Vagina (tissue), 2 donors: ENCODE results near the gene VDAC1. TPM values are rescaled to one million over a fixed set of nuclear protein-coding genes. Genes with fewer than 3 reads are reported as not detected.

Source experiments
- DNase-seq, 2 donors: peaks; one replicate each; pipeline ENCODE4 v3.0.0-alpha.2; 2017; ENCODE audit errors: extremely low spot score in 2 of 2
- H3K27ac ChIP-seq: fragments of 200-600 bp; sonication (generic); one replicate; pipeline ENCODE4 v1.5.1; 2019
- H3K27me3 ChIP-seq: fragments of 200-600 bp; sonication (generic); one replicate; pipeline ENCODE4 v1.5.1; 2019
- H3K36me3 ChIP-seq, 2 donors: fragments of 200-600 bp; sonication (generic); one replicate each; pipeline ENCODE4 v1.5.1; 2017 to 2019
- H3K4me1 ChIP-seq: fragments of 200-600 bp; sonication (generic); one replicate; pipeline ENCODE4 v1.5.1; 2019
- H3K4me3 ChIP-seq, 2 donors: fragments of 200-600 bp; sonication (generic); 1 replicate in 1 of 2; 2 replicates in 1 of 2; pipeline ENCODE4 v1.5.1; 2016 to 2019
- H3K9me3 ChIP-seq: fragments of 200-600 bp; sonication (generic); one replicate; pipeline ENCODE4 v1.5.1; 2019
- POLR2A ChIP-seq, 2 donors: fragments of 450-650 bp; IDR thresholded peaks; one replicate each; pipeline ENCODE4 v1.6.1; 2017; ENCODE audit warnings: antibody characterized with exemption in 2 of 2, mild to moderate bottlenecking in 2 of 2, moderate library complexity in 2 of 2
- POLR2AphosphoS5 ChIP-seq, 2 donors: sonication (generic); formaldehyde crosslinking; IDR thresholded peaks; one replicate each; pipeline ENCODE4 v1.9.0; 2017; ENCODE audit warnings: antibody characterized with exemption in 2 of 2, mild to moderate bottlenecking in 2 of 2, low read depth in 1 of 2; ENCODE audit not compliant: insufficient read depth in 1 of 2
- intact Hi-C: fragments of 100-400 bp; cut with DNase I; formaldehyde crosslinking; loops from one replicate; pipeline ENCODE4 v1.15.1; 2023
- total RNA-seq: library from RNA; depleted of rRNA; stranded (reverse); fragments of >200 nt; gene quantifications from one replicate; pipeline ENCODE4 v1.2.3, GENCODE V29; 2016
- TF ChIP-seq, protein P1 (sequence below), 3 experiments: fragments of 450-650 bp in 2 of 3; fragments of 200-600 bp in 1 of 3; sonication (generic) in 1 of 3; IDR thresholded peaks; one replicate each; pipeline ENCODE4 v1.5.1; 2017 to 2019; ENCODE audit warnings: antibody characterized with exemption in 3 of 3, mild to moderate bottlenecking in 2 of 3, moderate library complexity in 2 of 3

The VDAC1 gene
- total RNA-seq, 1 donor from 2014 or later: 95.3 TPM

DNA sequence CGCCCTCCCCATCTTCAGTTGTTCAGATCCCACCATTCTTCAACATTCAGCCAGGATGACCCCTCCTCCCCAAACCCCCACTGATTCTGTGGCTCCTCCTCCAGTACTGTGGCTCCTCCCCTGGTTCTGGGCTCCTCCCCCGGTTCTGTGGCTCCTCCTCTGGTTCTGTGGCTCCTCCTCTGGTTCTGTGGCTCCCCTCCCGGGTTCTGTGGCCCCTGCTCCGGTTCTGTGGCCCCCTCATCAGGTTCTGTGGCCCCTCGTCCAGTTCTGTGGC lies 69.2 kb downstream of the VDAC1 start:
- intact Hi-C loops: no loop called here
- TF ChIP-seq POLR2AphosphoS5 (IDR thresholded peaks at IDR 0.05; ENCODE audit: insufficient read depth in 1 of 2, low read depth in 1 of 2): no peak
- TF ChIP-seq, protein P1, sequence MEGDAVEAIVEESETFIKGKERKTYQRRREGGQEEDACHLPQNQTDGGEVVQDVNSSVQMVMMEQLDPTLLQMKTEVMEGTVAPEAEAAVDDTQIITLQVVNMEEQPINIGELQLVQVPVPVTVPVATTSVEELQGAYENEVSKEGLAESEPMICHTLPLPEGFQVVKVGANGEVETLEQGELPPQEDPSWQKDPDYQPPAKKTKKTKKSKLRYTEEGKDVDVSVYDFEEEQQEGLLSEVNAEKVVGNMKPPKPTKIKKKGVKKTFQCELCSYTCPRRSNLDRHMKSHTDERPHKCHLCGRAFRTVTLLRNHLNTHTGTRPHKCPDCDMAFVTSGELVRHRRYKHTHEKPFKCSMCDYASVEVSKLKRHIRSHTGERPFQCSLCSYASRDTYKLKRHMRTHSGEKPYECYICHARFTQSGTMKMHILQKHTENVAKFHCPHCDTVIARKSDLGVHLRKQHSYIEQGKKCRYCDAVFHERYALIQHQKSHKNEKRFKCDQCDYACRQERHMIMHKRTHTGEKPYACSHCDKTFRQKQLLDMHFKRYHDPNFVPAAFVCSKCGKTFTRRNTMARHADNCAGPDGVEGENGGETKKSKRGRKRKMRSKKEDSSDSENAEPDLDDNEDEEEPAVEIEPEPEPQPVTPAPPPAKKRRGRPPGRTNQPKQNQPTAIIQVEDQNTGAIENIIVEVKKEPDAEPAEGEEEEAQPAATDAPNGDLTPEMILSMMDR (IDR thresholded peaks at IDR 0.05): no peak
- TF ChIP-seq POLR2A (IDR thresholded peaks at IDR 0.05): no peak
- Histone ChIP-seq H3K27ac (no peak overlapping the region), H3K4me3 (no peak overlapping the region), H3K27me3 (no peaks in the 10 kb centered on the region), H3K36me3 (no peaks in the 10 kb centered on the region), H3K4me1 (no peaks in the 10 kb centered on the region), H3K9me3 (no peaks in the 10 kb centered on the region)
- DNase-seq: no peak

DNA sequence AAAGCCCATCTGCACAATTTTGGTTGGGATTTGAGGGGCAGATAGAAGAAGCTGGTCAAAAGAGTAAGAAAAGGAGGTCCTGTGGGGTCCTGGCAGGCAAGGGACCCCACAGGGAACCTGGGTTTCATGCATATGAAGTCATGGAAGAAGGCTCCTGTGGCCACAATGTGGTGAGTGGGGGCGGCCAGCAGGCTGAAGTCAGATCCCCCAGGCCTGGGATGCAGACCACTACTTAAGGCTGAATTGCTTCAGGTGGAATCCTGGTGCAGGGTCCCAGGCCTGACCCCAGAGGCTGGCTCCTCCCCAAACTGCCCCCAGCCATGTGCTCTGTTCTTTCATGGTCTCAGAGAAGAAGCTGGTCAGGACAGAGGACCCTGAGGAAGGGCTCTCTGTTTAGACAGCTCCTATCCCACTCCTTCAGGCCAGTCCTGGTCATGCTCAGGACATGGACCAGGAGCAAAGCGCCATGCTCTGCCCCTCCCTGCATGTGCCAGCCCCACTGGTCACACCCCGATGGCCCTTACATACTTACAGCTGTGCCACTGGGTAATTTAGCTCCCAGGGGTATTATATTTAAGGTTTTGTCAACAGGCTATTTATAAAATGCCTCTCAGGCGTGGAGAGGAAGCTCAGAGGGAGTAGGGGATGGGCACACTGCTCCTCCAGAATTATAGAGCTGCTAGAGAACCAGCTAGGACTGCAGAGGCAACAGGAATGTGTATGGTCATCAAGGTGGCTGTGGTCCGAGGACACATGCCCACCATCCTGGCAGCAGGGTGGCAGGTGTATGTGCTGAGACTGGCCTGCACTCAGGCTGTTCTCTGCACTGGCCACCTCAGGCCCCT lies 69.7 kb downstream of the VDAC1 start:
- no peak for DNase-seq
- TF ChIP-seq POLR2A (IDR thresholded peaks at IDR 0.05) (no peak), POLR2AphosphoS5 (IDR thresholded peaks at IDR 0.05; ENCODE audit: insufficient read depth in 1 of 2, low read depth in 1 of 2) (no peak)
- TF ChIP-seq, protein P1 (IDR thresholded peaks at IDR 0.05): no peak
- no peaks in the 10 kb centered on the region for H3K9me3 ChIP-seq
- no peak overlapping the region for H3K27ac ChIP-seq
- H3K4me1 ChIP-seq: no peaks in the 10 kb centered on the region
- no peaks in the 10 kb centered on the region for H3K27me3 ChIP-seq
- H3K4me3 ChIP-seq: no peak overlapping the region
- H3K36me3 ChIP-seq: no peaks in the 10 kb centered on the region
- intact Hi-C loops: no loop called here

DNA sequence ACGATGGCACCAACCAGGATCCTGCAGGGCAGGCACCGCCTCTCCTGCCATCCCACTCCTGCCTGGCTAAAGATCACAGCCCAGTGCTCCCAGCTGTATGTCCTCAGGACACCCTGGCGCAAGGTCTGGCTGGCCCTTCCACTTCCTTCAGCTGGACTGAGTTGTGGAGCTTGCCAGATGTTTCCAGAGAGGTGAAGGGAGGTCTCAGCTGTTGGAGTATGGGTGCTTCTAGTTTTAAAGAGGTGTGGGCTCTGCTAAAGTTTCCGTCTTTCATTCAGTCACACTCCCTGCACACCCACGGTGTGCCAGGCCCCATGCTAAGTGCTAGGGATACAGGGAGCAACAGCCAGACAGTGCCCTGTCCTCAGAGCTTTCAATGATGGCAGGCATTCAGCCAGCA lies 70.5 kb downstream of the VDAC1 start:
- no peak overlapping the region for H3K4me3 ChIP-seq
- H3K36me3 ChIP-seq: no peaks in the 10 kb centered on the region
- no peaks in the 10 kb centered on the region for H3K9me3 ChIP-seq
- no peak for TF ChIP-seq POLR2AphosphoS5 (IDR thresholded peaks at IDR 0.05; ENCODE audit: insufficient read depth in 1 of 2, low read depth in 1 of 2)
- TF ChIP-seq POLR2A (IDR thresholded peaks at IDR 0.05): no peak
- TF ChIP-seq, protein P1 (IDR thresholded peaks at IDR 0.05): no peak
- intact Hi-C loops: no loop called here
- no peak for DNase-seq
- H3K27ac ChIP-seq: no peak overlapping the region
- no peaks in the 10 kb centered on the region for H3K4me1 ChIP-seq
- H3K27me3 ChIP-seq: no peaks in the 10 kb centered on the region

DNA sequence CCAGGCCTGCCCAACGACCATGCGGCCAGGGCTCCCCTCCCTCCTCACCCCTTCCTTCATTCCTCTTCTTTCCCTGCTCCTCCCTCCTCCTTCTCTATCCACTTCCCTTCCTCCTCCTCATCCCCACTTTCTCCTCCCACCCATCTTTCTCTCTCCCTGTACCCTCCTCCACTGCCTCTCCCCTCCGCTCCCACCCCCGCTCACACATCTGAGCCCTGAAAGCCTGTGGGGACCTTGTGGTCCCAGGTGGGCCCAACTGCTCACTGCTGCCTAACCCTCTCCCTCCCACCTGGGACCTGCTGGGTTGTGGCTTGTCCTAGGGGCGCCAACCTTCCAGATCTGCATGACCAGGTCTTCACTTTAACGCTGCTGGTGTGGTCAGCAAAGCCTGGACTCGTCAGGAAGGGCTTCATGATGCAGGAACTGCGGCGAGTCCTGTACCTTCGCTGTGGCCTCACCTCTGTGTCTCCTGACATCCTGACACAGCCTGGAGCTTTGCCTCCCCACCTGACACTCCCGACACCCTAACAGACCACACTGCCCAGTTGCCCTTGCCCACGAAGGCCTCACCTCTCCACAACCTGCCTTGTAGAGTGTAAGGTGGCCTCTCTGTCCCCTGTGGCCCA lies 71.0 kb downstream of the VDAC1 start:
- Histone ChIP-seq H3K27me3 (no peaks in the 10 kb centered on the region), H3K27ac (no peak overlapping the region), H3K36me3 (no peaks in the 10 kb centered on the region), H3K4me3 (no peak overlapping the region), H3K4me1 (no peaks in the 10 kb centered on the region), H3K9me3 (no peaks in the 10 kb centered on the region)
- intact Hi-C loops: no loop called here
- TF ChIP-seq POLR2AphosphoS5 (IDR thresholded peaks at IDR 0.05; ENCODE audit: insufficient read depth in 1 of 2, low read depth in 1 of 2) (no peak), POLR2A (IDR thresholded peaks at IDR 0.05) (no peak)
- TF ChIP-seq, protein P1 (IDR thresholded peaks at IDR 0.05): no peak
- DNase-seq: no peak

DNA sequence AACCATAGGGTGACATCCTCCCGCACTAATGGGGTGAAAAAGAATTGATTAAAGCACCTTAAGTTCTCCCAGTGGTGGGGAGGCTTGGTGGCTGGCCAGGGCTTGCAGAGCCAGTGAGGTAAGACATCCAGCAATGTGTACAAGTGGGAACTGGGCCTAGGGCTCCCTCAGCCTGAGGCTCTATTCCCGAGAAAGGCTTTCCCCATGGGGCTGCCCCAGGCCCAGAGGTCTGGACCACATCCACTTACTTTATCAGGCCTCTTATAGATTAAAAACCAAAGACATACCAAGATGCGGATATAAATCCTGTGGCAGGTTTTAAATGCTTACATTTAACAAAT lies 71.6 kb downstream of the VDAC1 start:
- H3K9me3 ChIP-seq: no peaks in the 10 kb centered on the region
- DNase-seq: no peak
- no peak overlapping the region for H3K4me3 ChIP-seq
- intact Hi-C loops: no loop called here
- H3K4me1 ChIP-seq: no peaks in the 10 kb centered on the region
- H3K36me3 ChIP-seq: no peaks in the 10 kb centered on the region
- H3K27me3 ChIP-seq: no peaks in the 10 kb centered on the region
- TF ChIP-seq POLR2A (IDR thresholded peaks at IDR 0.05) (no peak), POLR2AphosphoS5 (IDR thresholded peaks at IDR 0.05; ENCODE audit: insufficient read depth in 1 of 2, low read depth in 1 of 2) (no peak)
- TF ChIP-seq, protein P1 (IDR thresholded peaks at IDR 0.05): no peak
- no peak overlapping the region for H3K27ac ChIP-seq
